ENCODE results near the gene UGT2A3. TPM values are rescaled to one million over a fixed set of nuclear protein-coding genes. Genes with fewer than 3 reads are reported as not detected.

UGT2A3 gene
- total RNA-seq, 1 experiment from 2014 or later = 2.5 TPM

DNA sequence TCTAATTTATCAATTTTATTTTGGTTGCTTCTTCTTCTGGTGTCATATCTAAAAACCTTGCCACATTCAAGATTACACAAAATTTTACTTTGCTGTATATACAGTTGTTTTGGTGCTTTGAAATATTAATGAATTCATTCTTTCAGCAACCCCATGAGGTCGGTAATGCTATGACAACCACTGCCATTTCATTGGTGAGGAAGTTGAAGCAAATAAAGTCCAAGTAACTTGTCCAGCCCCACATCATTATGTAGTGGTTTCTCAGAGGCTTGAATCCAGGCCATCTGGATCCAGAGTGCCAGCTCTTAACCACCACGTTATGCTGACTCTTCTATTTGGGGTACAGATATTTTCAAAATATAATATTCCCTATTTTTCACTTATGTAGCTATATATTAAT is 42.2 kb downstream of the UGT2A3 start:
- Mint-ChIP-seq H3K36me3 (ENCODE audit: insufficient read depth, unreplicated experiment) (peaks cover 54% of the 10 kb centered on the region), H3K27ac (ENCODE audit: unreplicated experiment) (peak overlapping the region; percentile 63), H3K4me1 (ENCODE audit: low read depth, unreplicated experiment) (peaks cover 22% of the 10 kb centered on the region), H3K9me3 (ENCODE audit: unreplicated experiment) (peaks cover 10% of the 10 kb centered on the region), H3K27me3 (ENCODE audit: insufficient read depth, unreplicated experiment) (no peaks in the 10 kb centered on the region), H3K4me3 (ENCODE audit: unreplicated experiment) (peak overlapping the region; percentile 83)
- DNase-seq = peak in 1 of 2 experiments; percentile 21
- TF ChIP-seq, protein P1, sequence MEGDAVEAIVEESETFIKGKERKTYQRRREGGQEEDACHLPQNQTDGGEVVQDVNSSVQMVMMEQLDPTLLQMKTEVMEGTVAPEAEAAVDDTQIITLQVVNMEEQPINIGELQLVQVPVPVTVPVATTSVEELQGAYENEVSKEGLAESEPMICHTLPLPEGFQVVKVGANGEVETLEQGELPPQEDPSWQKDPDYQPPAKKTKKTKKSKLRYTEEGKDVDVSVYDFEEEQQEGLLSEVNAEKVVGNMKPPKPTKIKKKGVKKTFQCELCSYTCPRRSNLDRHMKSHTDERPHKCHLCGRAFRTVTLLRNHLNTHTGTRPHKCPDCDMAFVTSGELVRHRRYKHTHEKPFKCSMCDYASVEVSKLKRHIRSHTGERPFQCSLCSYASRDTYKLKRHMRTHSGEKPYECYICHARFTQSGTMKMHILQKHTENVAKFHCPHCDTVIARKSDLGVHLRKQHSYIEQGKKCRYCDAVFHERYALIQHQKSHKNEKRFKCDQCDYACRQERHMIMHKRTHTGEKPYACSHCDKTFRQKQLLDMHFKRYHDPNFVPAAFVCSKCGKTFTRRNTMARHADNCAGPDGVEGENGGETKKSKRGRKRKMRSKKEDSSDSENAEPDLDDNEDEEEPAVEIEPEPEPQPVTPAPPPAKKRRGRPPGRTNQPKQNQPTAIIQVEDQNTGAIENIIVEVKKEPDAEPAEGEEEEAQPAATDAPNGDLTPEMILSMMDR (IDR thresholded peaks at IDR 0.05; ENCODE audit: insufficient read depth in 1 of 2, low read depth in 1 of 2, low read length in 1 of 2, severe bottlenecking in 1 of 2, unreplicated experiment in 1 of 2) = no peak
- H3K4me3 ChIP-seq (ENCODE audit: low read depth, low read length) = peak overlapping the region; percentile 19
- H3K36me3 ChIP-seq (ENCODE audit: control insufficient read depth, insufficient read depth, low read length) = peaks cover 1% of the 10 kb centered on the region; the same call in 1 of the 2 replicates
- no peaks in the 10 kb centered on the region for H3K27me3 ChIP-seq (replicated peaks; ENCODE audit: control insufficient read depth, insufficient read depth, low read length)
- CTCF ChIA-PET = interaction anchor here (0.6 kb wide), 1 partner anchor 216 kb away, joined by 3 read pairs; no protein-coding TSS in a partner anchor
- BruUV-seq (replicated peaks) = no TSS peak
- intact Hi-C loops (cut with micrococcal nuclease; ENCODE audit: unreplicated experiment) = loop anchor here (5.0 kb wide), 2 partner anchors 252 to 637 kb away; no protein-coding TSS in a partner anchor
- H3K9me3 ChIP-seq = peaks cover 8% of the 10 kb centered on the region; the same call in 1 of the 2 replicates
- POLR2A ChIA-PET = no interaction called here
- peaks cover 43% of the 10 kb centered on the region for H3K4me1 ChIP-seq

DNA sequence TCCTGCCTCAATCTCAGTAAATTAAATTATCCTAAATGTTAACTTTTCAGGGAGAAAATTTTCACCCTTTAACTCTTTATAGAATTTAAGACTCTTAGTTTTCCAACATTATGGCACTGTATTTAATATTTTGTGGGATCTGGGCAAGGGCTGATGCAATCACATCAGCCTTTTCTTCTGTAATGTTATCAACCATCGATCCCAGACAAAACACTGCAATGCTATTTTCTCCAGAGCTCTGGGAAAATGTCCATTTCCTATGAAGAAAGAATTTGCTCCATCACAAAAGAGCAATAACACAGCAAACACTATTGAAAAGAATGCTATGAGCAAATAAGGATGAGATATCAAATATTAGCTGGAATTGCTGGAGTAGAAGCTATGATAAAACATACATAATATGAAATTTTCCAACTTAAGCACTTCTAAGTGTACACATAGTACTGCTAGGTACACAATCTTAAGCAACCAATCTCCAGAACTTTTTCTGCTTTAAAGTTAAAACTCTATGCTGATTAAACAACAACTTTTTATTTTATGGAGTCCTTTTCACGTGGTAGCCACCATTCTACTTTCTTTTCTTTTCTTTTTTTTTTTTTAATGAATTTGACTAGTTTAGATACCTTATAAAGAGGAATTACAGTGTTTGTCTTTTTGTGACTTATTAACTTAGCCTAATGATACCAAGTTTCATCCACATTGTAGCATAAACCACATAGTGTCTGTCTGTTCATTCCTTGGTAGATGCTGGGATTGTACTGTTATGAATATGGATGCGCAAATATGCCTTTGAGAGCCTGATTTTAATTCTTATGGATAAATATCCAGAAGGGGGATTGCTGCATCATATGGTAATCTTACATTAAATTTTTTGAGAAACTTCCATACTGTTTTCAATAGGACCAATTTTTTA is 43.6 kb downstream of the UGT2A3 start:
- POLR2A ChIA-PET = no interaction called here
- peaks cover 47% of the 10 kb centered on the region for H3K4me1 ChIP-seq
- Mint-ChIP-seq H3K9me3 (ENCODE audit: unreplicated experiment) (peaks cover 7% of the 10 kb centered on the region), H3K27ac (ENCODE audit: unreplicated experiment) (peak overlapping the region; percentile 94), H3K4me1 (ENCODE audit: low read depth, unreplicated experiment) (peaks cover 22% of the 10 kb centered on the region), H3K27me3 (ENCODE audit: insufficient read depth, unreplicated experiment) (no peaks in the 10 kb centered on the region), H3K36me3 (ENCODE audit: insufficient read depth, unreplicated experiment) (peaks cover 49% of the 10 kb centered on the region), H3K4me3 (ENCODE audit: unreplicated experiment) (peak overlapping the region; percentile 83)
- H3K36me3 ChIP-seq (ENCODE audit: control insufficient read depth, insufficient read depth, low read length) = peaks cover 1% of the 10 kb centered on the region; the same call in 1 of the 2 replicates
- CTCF ChIA-PET = no interaction called here
- H3K4me3 ChIP-seq (ENCODE audit: low read depth, low read length) = peak overlapping the region; percentile 24
- no peaks in the 10 kb centered on the region for H3K27me3 ChIP-seq (replicated peaks; ENCODE audit: control insufficient read depth, insufficient read depth, low read length)
- H3K9me3 ChIP-seq = peaks cover 4% of the 10 kb centered on the region; the same call in 1 of the 2 replicates
- no peak for DNase-seq
- BruUV-seq (replicated peaks) = no TSS peak
- TF ChIP-seq, protein P1 (IDR thresholded peaks at IDR 0.05; ENCODE audit: insufficient read depth in 1 of 2, low read depth in 1 of 2, low read length in 1 of 2, severe bottlenecking in 1 of 2, unreplicated experiment in 1 of 2) = no peak
- intact Hi-C loops (cut with micrococcal nuclease; ENCODE audit: unreplicated experiment) = loop anchor here (1.0 to 5.0 kb wide), 6 partner anchors 43 to 636 kb away; partner anchors contain the start of gene UGT2B7

DNA sequence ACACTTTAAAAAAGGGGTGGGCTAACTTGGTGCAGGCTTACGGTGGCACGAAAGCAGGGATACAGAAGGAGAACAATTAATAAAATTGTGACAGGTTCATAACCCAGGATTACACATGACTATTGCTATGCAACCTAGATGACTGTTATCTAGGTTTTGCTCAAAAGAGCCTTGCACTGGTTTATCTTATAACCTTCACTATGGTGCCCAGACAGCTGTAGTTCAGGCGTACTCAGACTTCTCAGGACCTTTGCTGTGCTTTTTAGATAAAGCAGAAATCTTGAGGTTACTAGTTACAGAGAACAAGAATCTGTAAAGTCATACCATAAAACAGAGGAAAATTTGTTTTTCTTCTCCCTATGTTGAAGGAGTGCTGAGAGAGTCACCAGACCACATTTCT is 44.4 kb downstream of the UGT2A3 start:
- H3K27ac Mint-ChIP-seq (ENCODE audit: unreplicated experiment) = peak overlapping the region; percentile 94

More for the DNA sequence above, 44.4 kb downstream of the UGT2A3 start:
- POLR2A ChIA-PET = no interaction called here
- intact Hi-C loops (cut with micrococcal nuclease; ENCODE audit: unreplicated experiment) = loop anchor here (2.0 to 5.0 kb wide), 5 partner anchors 42 to 635 kb away; partner anchors contain the start of gene UGT2B7
- Mint-ChIP-seq H3K4me3 (ENCODE audit: unreplicated experiment) (peak overlapping the region; percentile 83), H3K27me3 (ENCODE audit: insufficient read depth, unreplicated experiment) (no peaks in the 10 kb centered on the region), H3K4me1 (ENCODE audit: low read depth, unreplicated experiment) (peaks cover 22% of the 10 kb centered on the region), H3K9me3 (ENCODE audit: unreplicated experiment) (no peaks in the 10 kb centered on the region), H3K36me3 (ENCODE audit: insufficient read depth, unreplicated experiment) (peaks cover 46% of the 10 kb centered on the region)
- TF ChIP-seq, protein P1 (IDR thresholded peaks at IDR 0.05; ENCODE audit: insufficient read depth in 1 of 2, low read depth in 1 of 2, low read length in 1 of 2, severe bottlenecking in 1 of 2, unreplicated experiment in 1 of 2) = no peak
- no TSS peak for BruUV-seq (replicated peaks)
- Histone ChIP-seq H3K4me1 (peaks cover 47% of the 10 kb centered on the region), H3K27me3 (replicated peaks; ENCODE audit: control insufficient read depth, insufficient read depth, low read length) (no peaks in the 10 kb centered on the region), H3K9me3 (no peaks in the 10 kb centered on the region), H3K36me3 (ENCODE audit: control insufficient read depth, insufficient read depth, low read length) (no peaks in the 10 kb centered on the region; the same call in 1 of the 2 replicates), H3K4me3 (ENCODE audit: low read depth, low read length) (peak overlapping the region; percentile 26)
- CTCF ChIA-PET = interaction anchor here (1.0 kb wide), 1 partner anchor 43 kb away, joined by 3 read pairs; no protein-coding TSS in a partner anchor
- no peak for DNase-seq
